Epithelial cell of proximal tubule (primary cell): ENCODE data around the gene SPRR2A. TPM values are rescaled to one million over a fixed set of nuclear protein-coding genes. Genes with fewer than 3 reads are reported as not detected.
"Not testable (repeated sequence)": the region's sequence is repeated elsewhere in the genome, so short reads cannot be mapped to it uniquely, and the experiment has no call there.

Experiments used
- DNase-seq: peaks from one replicate; pipeline ENCODE4 v3.0.0-alpha.2; 2011; ENCODE audit warnings: low read depth
- H3K4me3 ChIP-seq: 2 replicates; pipeline ENCODE4 v1.5.1; 2011; ENCODE audit warnings: low read depth, mild to moderate bottlenecking, low read length
- total RNA-seq: library from RNA; depleted of rRNA; stranded (reverse); fragments of >200 nt; gene quantifications from 2 replicates; pipeline ENCODE4 v1.2.3, GENCODE V29; 2015
- TF ChIP-seq, protein P1 (sequence below): conservative IDR thresholded peaks from 2 replicates; pipeline ENCODE4 v1.5.1; 2012; ENCODE audit warnings: low read depth, mild to moderate bottlenecking, low read length

The SPRR2A gene
- total RNA-seq, 1 donor from 2014 or later = 0.92 TPM

DNA sequence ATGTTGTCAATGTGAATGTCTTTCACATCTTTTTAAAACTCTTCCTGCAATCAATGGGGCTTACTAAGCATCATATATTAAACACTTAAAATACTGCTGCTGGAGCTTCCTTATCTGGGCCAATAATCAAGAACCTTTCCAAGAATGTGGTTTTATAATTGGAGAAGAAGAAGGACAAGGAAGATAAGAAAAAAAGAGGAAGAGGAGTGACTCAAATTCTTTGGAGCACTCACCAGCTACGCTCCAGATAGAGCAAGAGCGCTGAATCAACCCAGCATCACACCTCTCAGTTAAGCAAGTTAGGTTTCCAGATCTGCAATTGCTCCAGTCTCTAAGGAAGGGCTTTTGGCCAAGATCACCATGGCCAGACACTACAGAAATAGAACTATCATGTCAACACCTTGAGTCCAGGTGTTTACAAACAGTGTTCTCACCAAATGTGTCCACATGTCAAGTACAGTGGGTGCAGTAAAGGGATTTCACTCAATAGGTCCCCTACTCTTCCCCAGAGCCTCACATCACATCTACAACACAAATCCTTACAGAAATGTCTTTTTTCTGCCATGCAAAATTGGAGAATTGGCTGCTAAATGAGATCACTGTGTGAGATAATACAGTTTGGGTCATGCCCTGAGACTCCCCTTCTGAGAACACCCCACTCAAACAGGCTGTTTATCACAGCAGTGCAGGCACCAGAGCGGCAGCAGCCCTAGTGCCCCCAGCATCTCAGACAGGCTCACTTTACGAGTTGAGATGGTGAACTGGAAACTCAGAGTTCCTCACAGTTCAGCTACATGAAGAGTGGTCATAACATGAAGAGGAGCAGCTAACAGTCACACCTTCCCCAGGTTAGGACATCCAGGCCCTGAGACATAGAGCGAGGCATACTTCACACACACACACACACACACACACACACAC, 15.8 kb upstream of the SPRR2A start:
- DNase-seq = no peak
- H3K4me3 ChIP-seq = no peak overlapping the region
- TF ChIP-seq, protein P1, sequence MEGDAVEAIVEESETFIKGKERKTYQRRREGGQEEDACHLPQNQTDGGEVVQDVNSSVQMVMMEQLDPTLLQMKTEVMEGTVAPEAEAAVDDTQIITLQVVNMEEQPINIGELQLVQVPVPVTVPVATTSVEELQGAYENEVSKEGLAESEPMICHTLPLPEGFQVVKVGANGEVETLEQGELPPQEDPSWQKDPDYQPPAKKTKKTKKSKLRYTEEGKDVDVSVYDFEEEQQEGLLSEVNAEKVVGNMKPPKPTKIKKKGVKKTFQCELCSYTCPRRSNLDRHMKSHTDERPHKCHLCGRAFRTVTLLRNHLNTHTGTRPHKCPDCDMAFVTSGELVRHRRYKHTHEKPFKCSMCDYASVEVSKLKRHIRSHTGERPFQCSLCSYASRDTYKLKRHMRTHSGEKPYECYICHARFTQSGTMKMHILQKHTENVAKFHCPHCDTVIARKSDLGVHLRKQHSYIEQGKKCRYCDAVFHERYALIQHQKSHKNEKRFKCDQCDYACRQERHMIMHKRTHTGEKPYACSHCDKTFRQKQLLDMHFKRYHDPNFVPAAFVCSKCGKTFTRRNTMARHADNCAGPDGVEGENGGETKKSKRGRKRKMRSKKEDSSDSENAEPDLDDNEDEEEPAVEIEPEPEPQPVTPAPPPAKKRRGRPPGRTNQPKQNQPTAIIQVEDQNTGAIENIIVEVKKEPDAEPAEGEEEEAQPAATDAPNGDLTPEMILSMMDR = no peak

DNA sequence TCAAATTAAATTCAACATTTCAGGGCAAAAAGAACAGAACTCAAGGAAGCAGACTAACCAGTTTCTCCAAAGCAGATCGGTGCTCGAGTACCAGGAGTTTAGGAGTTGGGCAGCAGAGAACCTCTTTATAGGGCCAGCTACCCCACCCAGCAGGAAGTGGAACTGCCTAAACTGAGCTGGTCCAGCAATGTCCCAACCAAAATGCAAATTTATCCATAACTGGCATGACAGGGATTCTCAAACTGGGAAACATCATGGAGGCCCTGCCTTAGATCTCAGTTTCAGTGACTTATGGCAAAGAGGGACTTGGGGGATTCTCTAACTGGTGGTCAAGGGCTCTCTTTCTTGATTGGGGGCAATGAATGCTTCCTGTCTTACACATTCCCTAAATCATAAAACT, 14.2 kb upstream of the SPRR2A start, which contains the start of gene SPRR2B:
SPRR2B (minus strand) TSS at position 101 of the 400 bp plus-strand sequence. CDS start 772 bp downstream, outside the sequence.
- DNase-seq = no peak
- TF ChIP-seq, protein P1 = no peak
- no peak within 1 kb of the TSS for H3K4me3 ChIP-seq

DNA sequence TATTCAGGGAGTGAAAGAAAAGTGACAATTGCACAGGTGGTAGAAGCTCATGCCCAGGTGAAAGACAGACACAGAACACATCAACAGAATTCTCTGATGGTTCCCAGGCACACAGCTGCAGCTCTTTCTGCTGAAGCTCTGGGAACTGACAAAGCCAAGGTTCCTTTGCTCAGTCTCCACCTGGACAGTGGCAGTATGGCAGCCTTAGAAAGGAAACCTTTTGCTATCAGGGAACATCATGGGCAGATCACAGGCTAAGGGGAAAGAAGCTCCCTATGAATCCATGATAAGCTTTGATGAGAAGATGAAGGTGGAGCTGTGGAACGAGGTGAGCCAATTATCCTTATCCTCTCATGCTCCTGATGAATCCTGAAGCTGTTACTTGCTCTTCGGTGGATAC, 12.9 kb upstream of the SPRR2A start:
- no peak for DNase-seq
- TF ChIP-seq, protein P1 = no peak
- no peak overlapping the region for H3K4me3 ChIP-seq

DNA sequence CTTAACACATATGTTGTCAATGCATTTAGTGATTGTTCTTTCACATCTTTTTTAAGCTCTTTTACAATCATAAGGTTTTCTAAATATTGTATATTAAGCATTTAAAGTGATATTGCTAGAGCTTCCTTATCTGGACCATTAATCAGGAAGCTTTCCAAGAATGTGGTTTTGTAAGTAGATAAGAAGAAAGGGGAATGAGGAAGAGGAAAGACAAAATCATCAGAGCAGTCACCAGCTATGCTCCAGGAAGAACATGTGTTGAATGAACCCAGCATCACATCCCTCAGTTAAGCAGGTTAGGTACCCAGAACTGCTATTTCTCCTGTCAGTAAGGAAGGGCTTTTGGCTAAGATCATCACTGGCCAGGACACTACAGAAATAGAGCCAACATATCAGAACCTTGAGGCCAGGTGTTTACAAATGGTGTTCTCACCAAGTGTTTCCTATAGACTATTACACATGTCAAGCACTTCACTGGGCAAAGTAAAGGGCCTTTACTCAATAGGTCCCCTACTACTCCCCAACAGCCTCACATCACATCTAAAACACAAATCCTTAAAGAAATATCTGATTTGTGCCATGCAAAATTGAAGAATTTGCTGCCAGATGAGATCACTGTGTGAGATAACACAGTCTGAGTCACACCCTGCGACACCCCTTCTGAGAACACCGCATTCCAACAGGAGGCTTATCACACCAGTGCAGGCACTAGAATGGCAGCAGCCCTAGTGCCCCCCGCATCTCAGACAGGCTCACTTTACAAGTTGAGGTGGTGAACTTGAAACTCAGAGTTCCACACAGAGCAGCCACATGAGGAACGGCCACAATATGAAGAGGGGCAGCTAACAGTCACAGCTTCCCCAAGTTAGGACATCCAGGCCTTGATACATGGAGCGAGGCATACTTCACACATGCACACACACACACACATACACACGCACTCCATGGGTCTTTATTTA, 1.8 kb upstream of the SPRR2A start:
- DNase-seq = no peak
- no peak overlapping the region for H3K4me3 ChIP-seq

DNA sequence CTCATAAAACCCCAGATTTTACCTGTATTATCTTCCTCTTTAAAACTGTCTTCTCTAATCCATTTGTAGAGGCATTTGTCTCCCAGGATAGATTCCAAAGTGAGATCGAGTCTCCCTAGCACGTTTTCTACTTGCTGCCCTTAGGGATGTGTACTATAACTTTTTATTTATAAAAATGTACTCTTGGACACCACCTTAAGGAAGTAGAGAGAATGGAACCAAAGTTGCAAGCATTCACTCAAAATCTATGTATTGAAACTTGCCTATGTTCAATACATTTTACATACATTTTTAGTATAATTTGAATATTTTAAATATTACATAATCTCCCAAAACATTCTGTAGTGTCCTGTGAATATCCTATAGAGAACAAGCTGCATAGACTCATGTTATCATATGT, 842 bp upstream of the SPRR2A start:
- TF ChIP-seq, protein P1 = no peak
- no peak for DNase-seq
- no peak overlapping the region for H3K4me3 ChIP-seq

More for the DNA sequence above, 1.8 kb upstream of the SPRR2A start:
- TF ChIP-seq, protein P1 = no peak

DNA sequence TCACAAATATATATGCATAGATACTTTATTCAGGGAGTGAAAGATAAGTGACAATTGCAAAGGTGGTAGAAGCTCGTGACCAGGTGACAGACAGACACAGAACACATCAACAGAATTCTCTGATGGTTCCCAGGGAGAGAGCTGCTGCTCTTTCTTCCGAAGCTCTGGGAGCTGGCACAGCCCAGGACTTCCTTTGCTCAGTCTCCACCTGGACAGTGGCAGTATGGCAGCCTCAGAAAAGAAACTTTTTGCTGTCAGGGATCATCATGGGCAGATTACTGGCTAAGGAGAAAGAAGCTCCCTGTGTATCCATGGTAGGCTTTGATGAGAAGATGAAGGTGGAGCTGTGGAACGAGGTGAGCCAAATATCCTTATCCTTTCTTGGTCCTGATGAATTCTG, 1.2 kb downstream of the SPRR2A start:
- DNase-seq, H3K4me3 ChIP-seq: not testable (repeated sequence)

DNA sequence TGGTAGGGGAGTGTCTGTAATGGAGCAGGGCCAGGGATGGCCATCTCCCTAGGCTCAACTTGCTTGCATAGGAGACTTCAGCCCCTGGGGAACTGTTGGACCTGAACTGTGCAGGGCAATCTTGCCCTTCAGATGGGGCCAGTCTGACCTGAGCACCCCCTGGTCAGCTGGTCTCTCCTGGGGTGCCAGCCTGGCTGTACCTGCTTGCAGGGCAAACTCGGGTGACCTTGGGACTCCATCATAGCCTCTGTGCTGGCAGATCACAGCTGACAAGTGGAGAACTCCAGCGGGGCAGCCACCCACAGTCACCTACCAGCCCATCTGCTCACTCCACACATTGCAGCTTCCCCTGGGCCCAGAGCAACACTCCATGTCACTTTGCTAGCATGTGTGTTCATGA, 8.1 kb downstream of the SPRR2A start:
- TF ChIP-seq, protein P1 = no peak
- no peak for DNase-seq
- H3K4me3 ChIP-seq = no peak overlapping the region
